Esophagus (tissue), 2 donors: ENCODE results near the gene FBXO39. TPM values are rescaled to one million over a fixed set of nuclear protein-coding genes. Genes with fewer than 3 reads are reported as not detected.
A peak's percentile ranks its signal among the peaks of the same experiment; 100 is the strongest.
"Not testable (repeated sequence)": the region's sequence is repeated elsewhere in the genome, so short reads cannot be mapped to it uniquely, and the experiment has no call there.

ENCODE experiments used
- H3K27ac ChIP-seq, 2 donors: one replicate each; pipeline ENCODE4 v1.5.1; 2013; ENCODE audit warnings: low read depth in 2 of 2, mild to moderate bottlenecking in 2 of 2, inconsistent platforms in 1 of 2, low read length in 1 of 2, moderate library complexity in 1 of 2
- H3K27me3 ChIP-seq, 2 donors: one replicate each; pipeline ENCODE4 v1.6.1; 2013; ENCODE audit warnings: low read length in 2 of 2, control low read depth in 1 of 2, mild to moderate bottlenecking in 1 of 2; ENCODE audit not compliant: insufficient read depth in 2 of 2, control insufficient read depth in 1 of 2
- H3K36me3 ChIP-seq, 2 donors: one replicate each; pipeline ENCODE4 v1.6.1; 2013; ENCODE audit warnings: low read length in 1 of 2; ENCODE audit not compliant: control insufficient read depth in 2 of 2, insufficient read depth in 2 of 2
- H3K4me1 ChIP-seq, 2 donors: one replicate each; pipeline ENCODE4 v1.6.1; 2013; ENCODE audit warnings: low read length in 1 of 2; ENCODE audit not compliant: control insufficient read depth in 2 of 2, insufficient read depth in 2 of 2
- H3K4me3 ChIP-seq, 2 donors: one replicate each; pipeline ENCODE4 v1.5.1; 2013; ENCODE audit warnings: low read length in 2 of 2, mild to moderate bottlenecking in 2 of 2, low read depth in 1 of 2, moderate library complexity in 1 of 2
- H3K9me3 ChIP-seq, 2 donors: one replicate each; pipeline ENCODE4 v1.6.1; 2013; ENCODE audit warnings: mild to moderate bottlenecking in 2 of 2, low read depth in 1 of 2, low read length in 1 of 2, moderate library complexity in 1 of 2; ENCODE audit not compliant: control insufficient read depth in 2 of 2, insufficient read depth in 1 of 2
- WGBS, 2 donors: extraction: QIAGEN DNeasy Blood & Tissue Kit; methylation state at CpG; one replicate each; pipeline ENCODE4 v1.1.7; 2013; 5-methylcytosine and 5-hydroxymethylcytosine counted together
- polyA plus RNA-seq, 2 donors: library from polyadenylated mRNA; stranded (reverse); fragments of 200-250 nt; gene quantifications; one replicate each; pipeline ENCODE4 v1.2.3, GENCODE V29; 2013
- donor health status: healthy with polysubstance abuse.
- donor health status: Bipolar disorder and iron deficiency.

FBXO39 gene
- polyA plus RNA-seq, 2 donors: 0.28 to 0.61 TPM

GRCh38 chr17:6755731-6756184, 20.3 kb upstream of the FBXO39 start, which contains the start of gene XAF1:
Gene XAF1, plus strand, starts transcription at chr17:6756046. Its CDS starts 33 bp downstream, at chr17:6756079.
- peaks cover 0 to 4% of the 10 kb centered on the region in 2 donors for H3K36me3 ChIP-seq
- H3K4me1 ChIP-seq: peaks cover 5 to 7% of the 10 kb centered on the region in 2 donors
- WGBS, 2 donors: 4 to 14% methylated on average over 14 of the region's 14 CpGs
- no peaks in the 10 kb centered on the region for H3K9me3 ChIP-seq
- peak within 1 kb of the TSS; percentile 84 to 94 for H3K27ac ChIP-seq
- no peaks in the 10 kb centered on the region for H3K27me3 ChIP-seq
- H3K4me3 ChIP-seq: peak within 1 kb of the TSS; percentile 41 to 49

GRCh38 chr17:6756425-6757031, 19.5 kb upstream of the FBXO39 start:
- Histone ChIP-seq H3K9me3 (no peaks in the 10 kb centered on the region), H3K27ac (peak overlapping the region; percentile 84 to 94), H3K4me1 (peaks cover 5 to 7% of the 10 kb centered on the region in 2 donors), H3K27me3 (no peaks in the 10 kb centered on the region), H3K4me3 (peak overlapping the region; percentile 41 to 49), H3K36me3 (peaks cover 0 to 4% of the 10 kb centered on the region in 2 donors)
- 24 to 36% methylated on average over 13 of the region's 13 CpGs for WGBS, 2 donors

- no peaks in the 10 kb centered on the region for H3K27me3 ChIP-seq
- WGBS, 2 donors: 95 to 97% methylated on average over 2 of the region's 2 CpGs
- H3K4me1 ChIP-seq: peaks cover 5 to 7% of the 10 kb centered on the region in 2 donors
- H3K9me3 ChIP-seq: no peaks in the 10 kb centered on the region
- no peak overlapping the region for H3K27ac ChIP-seq
- H3K4me3 ChIP-seq: no peak overlapping the region
- peaks cover 0 to 8% of the 10 kb centered on the region in 2 donors for H3K36me3 ChIP-seq
These were observed 18.3 kb upstream of the FBXO39 start for GRCh38 chr17:6757747-6758146.

- H3K27me3 ChIP-seq: no peaks in the 10 kb centered on the region
- no peaks in the 10 kb centered on the region for H3K9me3 ChIP-seq
- H3K27ac ChIP-seq: no peak overlapping the region
- no peak overlapping the region for H3K4me3 ChIP-seq
- H3K36me3 ChIP-seq: peaks cover 9 to 22% of the 10 kb centered on the region in 2 donors
- WGBS, 2 donors: 86 to 87% methylated on average over 8 of the region's 8 CpGs
- H3K4me1 ChIP-seq: peaks cover 3 to 5% of the 10 kb centered on the region in 2 donors
These were observed 14.2 kb upstream of the FBXO39 start for GRCh38 chr17:6761779-6762178.

GRCh38 chr17:6768447-6768846, 7.6 kb upstream of the FBXO39 start:
- 98% methylated on average over 2 of the region's 2 CpGs for WGBS, 2 donors
- H3K9me3 ChIP-seq: peaks cover 3 to 4% of the 10 kb centered on the region in 2 donors
- H3K27ac ChIP-seq: no peak overlapping the region
- H3K4me3 ChIP-seq: no peak overlapping the region
- H3K27me3 ChIP-seq: no peaks in the 10 kb centered on the region
- no peaks in the 10 kb centered on the region for H3K4me1 ChIP-seq
- peaks cover 15 to 27% of the 10 kb centered on the region in 2 donors for H3K36me3 ChIP-seq

- 87 to 93% methylated on average over 1 of the region's 1 CpG for WGBS, 2 donors
- H3K4me1 ChIP-seq: no peaks in the 10 kb centered on the region
- peaks cover 6 to 15% of the 10 kb centered on the region in 2 donors for H3K36me3 ChIP-seq
- H3K27me3 ChIP-seq: no peaks in the 10 kb centered on the region
- H3K4me3 ChIP-seq: no peak overlapping the region
- no peak overlapping the region for H3K27ac ChIP-seq
- H3K9me3 ChIP-seq: peaks cover 3 to 10% of the 10 kb centered on the region in 2 donors
These were observed 4.0 kb upstream of the FBXO39 start for GRCh38 chr17:6772016-6772415.

GRCh38 chr17:6774906-6775305, 1.1 kb upstream of the FBXO39 start:
- 91 to 94% methylated on average over 8 of the region's 8 CpGs for WGBS, 2 donors
- H3K9me3 ChIP-seq, H3K27ac ChIP-seq, H3K4me3 ChIP-seq, H3K27me3 ChIP-seq, H3K4me1 ChIP-seq: not testable (repeated sequence)
- H3K36me3 ChIP-seq: peaks cover 6 to 13% of the 10 kb centered on the region in 2 donors

GRCh38 chr17:6779411-6779810, 3.4 kb downstream of the FBXO39 start:
- Histone ChIP-seq H3K36me3 (no peaks in the 10 kb centered on the region), H3K9me3 (peaks cover 0 to 6% of the 10 kb centered on the region in 2 donors), H3K27ac (no peak overlapping the region), H3K4me3 (no peak overlapping the region), H3K27me3 (no peaks in the 10 kb centered on the region), H3K4me1 (no peaks in the 10 kb centered on the region)
- WGBS, 2 donors: 69 to 74% methylated on average over 2 of the region's 2 CpGs

- no peaks in the 10 kb centered on the region for H3K36me3 ChIP-seq
- no peaks in the 10 kb centered on the region for H3K4me1 ChIP-seq
- WGBS, 2 donors: 80 to 84% methylated on average over 8 of the region's 8 CpGs
- no peaks in the 10 kb centered on the region for H3K27me3 ChIP-seq
- H3K4me3 ChIP-seq: no peak overlapping the region
- no peak overlapping the region for H3K27ac ChIP-seq
- H3K9me3 ChIP-seq: peaks cover 0 to 3% of the 10 kb centered on the region in 2 donors
These were observed 4.0 kb downstream of the FBXO39 start for GRCh38 chr17:6780001-6780400.

- Histone ChIP-seq H3K4me1 (no peaks in the 10 kb centered on the region), H3K9me3 (peaks cover 0 to 3% of the 10 kb centered on the region in 2 donors), H3K4me3 (no peak overlapping the region), H3K27me3 (no peaks in the 10 kb centered on the region), H3K36me3 (no peaks in the 10 kb centered on the region), H3K27ac (no peak overlapping the region)
- WGBS, 2 donors: 62 to 67% methylated on average over 3 of the region's 3 CpGs
These were observed 4.9 kb downstream of the FBXO39 start for GRCh38 chr17:6780886-6781285.
